Activated CD4-positive, alpha-beta T cell treated with anti-CD3 and anti-CD28 coated beads, Interleukin-2, Interleukin-4, amounts not matched to agents 100 ng/mL and 50 ng/mL, durations not matched to agents 16 hours and 8 hours (primary cell): ENCODE measurements around the gene MRPS10.
A peak's percentile ranks its signal among the peaks of the same experiment; 100 is the strongest.
"Not testable (repeated sequence)": the region's sequence is repeated elsewhere in the genome, so short reads cannot be mapped to it uniquely, and the experiment has no call there.

Source experiments
- DNase-seq: peaks from one replicate; pipeline ENCODE4 v3.0.0-alpha.2; 2020; ENCODE audit warnings: low spot score

The MRPS10 gene

DNA sequence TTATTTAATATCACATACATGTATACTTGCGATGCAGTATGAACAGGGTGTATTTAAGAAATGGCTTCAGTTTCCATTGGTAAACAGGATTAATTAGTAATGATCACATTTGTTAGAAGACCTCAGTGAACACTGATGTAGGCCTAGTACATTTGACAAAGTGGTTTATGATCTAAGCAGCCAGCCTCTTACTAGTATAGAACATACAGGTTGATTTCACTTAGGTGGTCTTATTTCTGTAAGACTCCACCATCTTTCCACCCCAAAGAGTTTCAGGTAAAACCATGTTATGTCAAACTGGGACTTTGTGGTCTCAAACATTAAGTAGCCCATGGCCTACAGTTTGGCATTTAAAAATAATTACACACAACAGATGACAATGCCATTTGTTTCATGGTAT lies 20.2 kb upstream of the MRPS10 start:
- DNase-seq, result no peak

- DNase-seq, result no peak
Measured at GRCh38 chr6:42236682-42237473, 19.2 kb upstream of the MRPS10 start.

DNA sequence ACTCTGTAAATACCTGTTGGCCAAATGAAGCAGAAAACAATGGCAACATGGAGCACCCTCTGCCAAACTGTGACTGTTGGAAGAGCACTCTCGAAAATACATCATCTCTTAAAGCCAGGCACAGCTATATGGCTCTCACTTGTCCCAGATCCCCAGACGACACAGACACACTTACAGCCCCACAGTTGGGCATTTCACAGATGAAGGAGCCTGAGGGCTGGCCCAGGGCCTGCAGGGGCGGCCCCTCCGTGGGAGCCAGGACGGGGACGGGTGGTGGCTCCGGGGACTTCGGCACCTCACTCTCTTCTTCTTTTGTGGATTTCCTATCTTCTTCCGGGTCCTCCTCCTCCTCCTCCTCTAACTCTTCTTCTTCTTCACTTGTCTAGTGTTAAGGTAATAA lies 18.4 kb upstream of the MRPS10 start:
- DNase-seq, result no peak

GRCh38 chr6:42232035-42232434 lies 14.4 kb upstream of the MRPS10 start:
- no peak for DNase-seq

DNA sequence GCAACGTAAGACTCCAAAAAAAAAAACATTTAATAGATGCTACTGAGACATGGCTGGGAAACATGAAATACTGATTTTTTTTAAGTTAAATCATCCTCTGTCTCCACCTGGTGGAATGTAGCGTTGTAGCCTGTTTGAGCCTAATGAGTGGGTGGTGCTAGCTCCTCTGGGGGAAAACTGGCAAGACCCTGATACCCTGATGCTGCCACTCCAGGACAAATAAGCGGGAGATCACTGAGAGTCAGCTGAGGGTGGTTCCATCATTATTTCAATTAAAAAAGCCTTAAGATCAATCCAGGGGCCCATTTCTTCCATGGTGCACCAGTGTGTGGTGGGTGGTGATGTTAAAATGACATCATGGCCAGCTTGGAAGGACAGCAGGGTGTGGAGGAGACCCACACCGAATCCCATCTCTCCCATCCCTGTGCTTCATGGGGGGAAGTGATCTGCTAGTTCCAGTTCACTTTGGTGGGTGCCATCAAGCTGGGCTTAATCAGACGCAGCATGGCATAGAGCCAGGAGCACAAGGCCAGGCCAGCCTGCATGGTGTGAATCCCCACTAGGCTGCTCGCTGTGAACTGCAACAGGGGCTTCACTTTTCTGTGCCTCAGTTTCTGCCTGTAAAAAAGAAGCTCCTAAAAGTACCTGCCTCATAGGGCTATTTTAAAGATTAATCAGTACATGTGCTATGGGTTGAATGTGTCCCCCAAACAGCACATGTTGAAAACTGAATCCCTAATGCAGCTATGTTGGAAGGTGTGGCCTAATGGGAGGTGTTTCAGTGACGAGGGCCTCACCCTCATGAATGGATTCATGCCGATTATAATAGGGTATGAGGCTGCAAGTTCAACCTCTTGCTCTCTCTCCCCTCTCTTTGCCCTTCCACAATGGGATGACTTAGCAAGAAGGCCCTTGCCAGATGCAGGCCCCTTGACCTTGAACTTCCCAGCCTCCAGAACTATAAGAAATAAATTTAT lies 13.0 kb upstream of the MRPS10 start:
- no peak for DNase-seq

GRCh38 chr6:42229506-42230119 lies 12.0 kb upstream of the MRPS10 start:
- no peak for DNase-seq

GRCh38 chr6:42228305-42228704 lies 10.6 kb upstream of the MRPS10 start:
- DNase-seq, result no peak

- no peak for DNase-seq
Measured at GRCh38 chr6:42227173-42227850, 9.7 kb upstream of the MRPS10 start.

GRCh38 chr6:42226645-42227143 lies 9.0 kb upstream of the MRPS10 start:
- DNase-seq, result no peak

DNA sequence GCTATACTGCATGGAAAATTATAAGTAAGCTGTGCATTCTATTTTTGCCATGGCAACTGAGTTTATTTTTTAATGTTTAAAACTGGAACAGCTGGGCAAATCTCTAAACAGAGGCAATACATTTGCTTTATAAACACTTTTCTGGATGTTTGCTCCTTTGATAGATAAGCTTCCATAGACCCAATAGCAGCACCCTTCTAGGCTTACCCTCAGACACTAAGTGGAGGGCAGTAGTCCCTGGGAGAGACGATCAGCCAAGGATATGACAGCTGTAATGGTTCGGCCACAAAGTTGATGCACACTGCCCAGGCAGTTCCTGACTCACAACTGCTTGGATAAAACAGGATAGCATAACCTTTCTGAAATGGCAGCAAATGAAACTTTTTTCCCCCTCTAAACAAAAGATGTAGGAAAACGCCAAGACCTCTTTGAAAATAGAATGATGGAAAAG lies 8.5 kb upstream of the MRPS10 start:
- DNase-seq, result no peak

DNA sequence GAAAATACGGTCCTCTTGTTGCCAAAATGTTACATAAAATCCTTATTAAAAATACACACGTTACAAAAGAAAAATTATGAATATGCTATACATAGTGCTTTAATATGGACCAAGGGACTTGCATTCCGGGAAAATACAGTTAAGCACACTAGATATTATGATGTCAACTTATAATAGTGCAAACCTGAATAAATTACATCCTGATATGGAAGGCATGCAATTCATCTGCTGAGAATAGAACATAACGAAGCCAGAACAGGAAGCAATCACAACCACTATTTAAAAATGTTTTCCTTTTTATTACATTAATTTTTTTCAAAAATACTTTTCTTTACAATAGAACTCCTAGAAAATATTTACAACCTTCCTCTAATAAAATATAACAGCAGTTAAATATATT lies 7.8 kb upstream of the MRPS10 start:
- DNase-seq, result no peak

DNA sequence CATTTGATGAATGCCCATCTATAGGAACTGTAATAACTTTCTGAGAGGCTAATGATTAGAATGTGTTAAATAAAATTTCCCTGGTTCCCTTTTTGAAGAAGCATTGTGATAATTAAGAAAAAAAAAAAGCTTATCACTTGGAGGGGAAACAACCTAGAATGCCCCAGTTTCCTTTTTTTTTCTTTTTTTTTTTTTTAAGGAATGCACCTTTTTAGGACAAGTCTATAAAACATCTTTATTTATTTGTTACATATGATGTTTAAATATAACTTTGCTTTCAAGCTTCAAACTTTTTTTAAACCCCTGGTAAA lies 7.3 kb upstream of the MRPS10 start:
- no peak for DNase-seq

- DNase-seq, result peak; percentile 92
Measured at GRCh38 chr6:42224222-42225028, 6.8 kb upstream of the MRPS10 start.

GRCh38 chr6:42222448-42222847 lies 4.8 kb upstream of the MRPS10 start:
- DNase-seq, result no peak

- no peak for DNase-seq
Measured at GRCh38 chr6:42221546-42221945, 3.9 kb upstream of the MRPS10 start.

DNA sequence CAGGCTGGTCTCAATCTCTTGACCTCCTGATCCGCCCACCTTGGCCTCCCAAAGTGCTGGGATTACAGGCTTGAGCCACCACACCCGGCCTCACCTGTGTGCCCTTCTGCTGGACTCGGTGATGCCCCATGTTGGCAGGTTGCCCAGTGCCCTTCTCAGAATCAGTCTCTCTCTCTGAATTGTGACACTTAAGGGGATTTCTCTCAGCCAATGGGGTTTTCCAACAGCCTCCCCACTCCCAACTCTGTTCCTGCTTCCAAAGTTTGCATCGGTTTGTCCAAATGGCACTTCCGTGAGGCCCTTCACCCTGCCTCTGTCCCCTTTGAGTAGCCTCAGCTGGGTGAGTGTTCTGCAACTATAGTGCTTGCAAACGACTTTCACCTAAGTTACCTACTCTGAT lies 3.1 kb upstream of the MRPS10 start:
- DNase-seq, result no peak

GRCh38 chr6:42217157-42217518 lies 523 bp downstream of the MRPS10 start:
- DNase-seq, result no peak

DNA sequence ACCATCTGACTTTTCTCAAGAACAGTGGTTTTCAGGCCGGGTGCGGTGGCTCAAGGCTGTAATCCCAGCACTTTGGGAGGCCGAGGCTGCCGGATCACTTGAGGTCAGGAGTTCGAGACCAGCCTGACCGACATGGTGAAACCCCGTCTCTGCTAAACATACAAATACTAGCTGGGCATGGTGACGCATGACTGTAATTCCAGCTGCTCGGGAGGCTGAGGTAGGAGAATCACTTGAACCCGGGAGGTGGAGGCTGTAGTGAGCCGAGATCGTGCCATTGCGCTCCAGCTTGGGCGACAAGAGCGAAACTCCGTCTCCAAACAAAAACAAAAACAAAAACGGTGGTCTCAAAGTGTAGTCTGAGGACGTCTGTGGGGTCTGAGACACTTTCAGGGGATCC lies 1.2 kb downstream of the MRPS10 start:
- not testable (repeated sequence) for DNase-seq

GRCh38 chr6:42212442-42212841 lies 5.2 kb downstream of the MRPS10 start:
- no peak for DNase-seq

- no peak for DNase-seq
Measured at GRCh38 chr6:42211726-42212125, 5.9 kb downstream of the MRPS10 start.

GRCh38 chr6:42210551-42210950 lies 7.1 kb downstream of the MRPS10 start:
- DNase-seq, result no peak
